AG08395 (cell line): ENCODE results near the gene GAB2.
"Not testable (repeated sequence)": the region's sequence is repeated elsewhere in the genome, so short reads cannot be mapped to it uniquely, and the experiment has no call there.

Experiments
- DNase-seq: peaks from one replicate; pipeline ENCODE4 v3.0.0; 2012; ENCODE audit warnings: mixed read lengths, low spot score

The GAB2 gene

DNA sequence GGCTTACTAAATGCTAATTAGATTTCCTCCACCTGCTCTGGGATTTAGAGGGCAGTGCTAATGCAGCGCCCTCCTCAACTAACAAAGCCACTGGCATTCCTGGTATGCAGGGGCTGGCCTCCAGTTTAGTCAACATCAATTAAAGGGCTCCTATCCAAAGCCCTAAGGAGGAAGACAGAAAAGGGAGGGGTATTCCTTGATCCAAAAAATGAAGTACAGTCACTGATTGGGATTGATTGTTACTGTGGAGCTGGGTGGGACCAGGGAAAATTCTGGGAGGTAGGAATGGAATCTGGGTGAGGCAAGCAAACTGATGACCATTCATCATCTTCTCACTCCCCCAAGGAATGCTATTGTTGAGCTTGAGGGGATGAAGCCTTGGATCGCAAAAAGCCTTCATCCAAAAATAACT is 52.2 kb downstream of the GAB2 start:
- DNase-seq = peak; percentile 49

DNA sequence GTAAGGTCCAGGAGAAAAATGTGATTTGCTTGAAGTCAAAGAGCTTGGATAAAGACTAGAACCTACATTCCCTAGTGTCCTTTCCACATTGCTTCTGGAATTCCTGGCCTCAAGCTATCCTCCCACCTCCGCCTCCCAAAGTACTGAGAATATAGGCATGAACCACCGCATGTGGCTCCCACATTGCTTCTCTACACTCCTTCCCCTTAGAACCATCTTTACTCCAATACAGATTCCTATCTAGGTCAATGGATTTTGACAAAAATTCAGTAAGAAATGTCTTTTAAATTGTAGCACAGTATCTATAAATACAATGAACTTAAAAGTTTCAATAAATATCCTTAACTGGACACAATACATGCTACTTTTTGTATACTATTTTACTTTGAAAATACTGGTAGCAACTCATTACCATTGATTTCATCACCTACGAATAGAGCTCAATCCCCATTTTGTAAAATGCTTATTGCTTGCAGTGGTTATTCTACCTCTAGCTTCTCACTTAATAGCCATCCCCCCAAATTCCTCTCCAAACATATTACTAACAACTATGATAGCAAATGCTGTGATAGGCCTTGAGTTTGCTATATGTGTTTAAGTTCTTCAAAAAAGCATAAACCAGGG is 53.4 kb downstream of the GAB2 start:
- no peak for DNase-seq

DNA sequence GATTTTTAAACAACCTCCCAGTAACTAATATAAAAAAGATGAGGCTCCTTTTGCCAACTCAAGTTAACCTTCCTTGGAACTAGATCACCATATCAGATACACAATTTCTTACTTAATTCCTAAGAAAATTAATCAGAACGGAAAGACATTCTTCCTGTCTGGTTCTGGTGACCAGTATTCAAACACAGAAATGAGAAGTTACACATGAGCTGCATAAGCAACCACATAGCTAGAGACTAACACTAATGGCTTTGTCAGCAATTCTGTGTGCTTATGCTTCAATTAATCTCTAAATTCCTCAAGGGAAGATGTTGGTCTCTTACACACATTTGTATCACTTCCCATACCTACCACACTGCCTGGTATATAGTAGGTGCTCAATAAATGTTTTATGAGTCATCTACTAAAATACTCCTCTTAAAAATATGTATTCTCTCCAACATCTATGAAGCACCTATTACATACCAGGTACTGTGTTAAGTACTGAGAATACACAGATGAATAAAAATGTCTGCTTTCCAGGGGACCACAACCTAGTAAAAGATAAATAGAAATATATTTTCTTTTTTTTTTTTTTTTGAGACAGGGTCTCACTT is 54.5 kb downstream of the GAB2 start:
- DNase-seq = no peak

DNA sequence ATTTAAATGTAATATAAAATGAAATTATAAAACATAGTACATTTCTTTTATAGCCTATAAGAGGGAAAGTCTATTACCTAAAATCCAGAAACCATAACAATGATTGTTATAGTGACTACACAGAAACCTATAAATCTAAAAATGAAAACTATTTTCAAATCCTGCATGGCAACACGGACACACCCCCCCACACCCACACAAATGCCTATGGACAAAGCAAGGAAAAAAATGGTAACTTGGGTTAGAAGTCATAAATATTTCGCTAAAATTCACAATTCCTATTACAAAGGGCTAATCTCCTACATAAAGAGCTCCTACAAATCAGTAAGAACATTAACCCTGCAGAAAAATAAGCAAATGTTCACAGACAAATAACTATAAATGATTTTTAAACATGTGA is 56.4 kb downstream of the GAB2 start:
- no peak for DNase-seq

DNA sequence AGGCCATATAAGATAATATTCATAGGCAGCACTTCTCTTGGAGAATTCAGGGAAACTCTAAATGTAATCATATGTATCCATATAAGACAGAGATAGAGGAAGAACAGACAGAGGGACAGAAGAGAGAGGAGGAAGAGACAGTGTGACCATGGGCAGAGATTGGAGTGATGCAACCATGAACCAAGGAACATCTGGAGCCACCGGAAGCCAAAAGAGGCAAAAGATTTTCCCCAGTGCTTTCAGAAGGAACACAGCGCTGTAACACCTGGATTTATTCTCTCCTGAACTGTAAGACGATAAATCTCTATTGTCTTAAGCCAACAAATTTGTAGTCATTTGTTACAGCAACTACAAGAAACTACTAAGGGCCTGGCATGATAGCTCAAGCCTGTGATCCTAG is 57.7 kb downstream of the GAB2 start:
- no peak for DNase-seq

DNA sequence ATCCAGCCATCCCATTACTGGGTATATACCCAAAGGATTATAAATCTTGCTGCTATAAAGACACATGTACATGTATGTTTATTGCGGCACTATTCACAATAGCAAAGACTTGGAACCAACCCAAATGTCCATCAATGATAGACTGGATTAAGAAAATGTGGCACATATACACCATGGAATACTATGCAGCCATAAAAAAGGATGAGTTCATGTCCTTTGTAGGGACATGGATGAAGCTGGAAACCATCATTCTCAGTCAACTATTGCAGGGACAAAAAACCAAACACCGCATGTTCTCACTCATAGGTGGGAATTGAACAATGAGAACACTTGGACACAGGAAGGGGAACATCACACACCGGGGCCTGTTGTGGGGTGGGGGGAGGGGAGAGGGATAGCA is 59.7 kb downstream of the GAB2 start:
- not testable (repeated sequence) for DNase-seq

DNA sequence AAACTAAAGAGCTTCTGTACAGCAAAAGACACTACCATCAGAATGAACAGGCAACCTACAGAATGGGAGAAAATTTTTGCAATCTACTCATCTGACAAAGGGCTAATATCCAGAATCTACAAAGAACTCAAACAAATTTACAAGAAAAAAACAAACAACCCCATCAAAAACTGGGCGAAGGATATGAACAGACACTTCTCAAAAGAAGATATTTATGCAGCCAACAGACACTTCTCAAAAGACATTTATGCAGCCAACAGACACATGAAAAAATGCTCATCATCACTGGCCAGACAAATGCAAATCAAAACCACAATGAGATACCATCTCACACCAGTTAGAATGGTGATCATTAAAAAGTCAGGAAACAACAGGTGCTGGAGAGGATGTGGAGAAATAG is 60.2 kb downstream of the GAB2 start:
- not testable (repeated sequence) for DNase-seq

DNA sequence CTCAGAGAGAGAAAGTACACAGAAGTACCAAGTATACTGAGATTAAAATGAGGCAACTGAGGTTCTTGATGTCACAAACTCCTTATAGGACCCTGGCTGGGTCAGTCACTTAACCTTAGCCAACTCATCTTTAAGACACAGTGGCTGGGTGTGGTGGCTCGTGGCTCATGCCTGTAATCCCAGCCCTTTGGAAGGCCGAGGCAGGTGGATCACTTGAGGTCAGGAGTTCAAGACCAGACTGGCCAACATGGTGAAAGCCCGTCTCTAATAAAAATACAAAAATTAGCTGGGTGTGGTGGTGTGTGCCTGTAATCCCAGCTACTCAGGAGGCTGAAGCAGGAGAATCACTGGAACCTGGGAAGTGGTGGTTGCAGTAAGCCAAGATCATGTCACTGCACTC is 61.9 kb downstream of the GAB2 start:
- not testable (repeated sequence) for DNase-seq

DNA sequence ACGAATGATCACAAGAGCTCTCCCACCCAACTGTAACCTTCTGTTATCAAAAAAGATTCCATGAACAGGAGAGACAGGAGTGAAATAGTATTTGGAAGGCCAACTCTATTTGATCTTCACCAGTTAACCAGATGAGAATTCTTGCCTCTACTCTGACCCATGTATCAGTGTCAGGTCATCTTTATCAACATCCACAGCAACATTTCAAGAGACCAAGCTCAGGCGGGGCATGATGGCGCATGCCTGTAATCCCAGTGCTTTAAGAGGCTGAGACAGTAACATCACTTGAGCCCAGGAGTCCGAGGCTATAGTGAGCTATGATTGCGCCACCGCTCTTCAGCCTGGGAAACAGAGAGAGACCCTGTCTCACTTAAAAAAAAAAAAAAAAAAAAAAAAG is 62.3 kb downstream of the GAB2 start:
- no peak for DNase-seq

DNA sequence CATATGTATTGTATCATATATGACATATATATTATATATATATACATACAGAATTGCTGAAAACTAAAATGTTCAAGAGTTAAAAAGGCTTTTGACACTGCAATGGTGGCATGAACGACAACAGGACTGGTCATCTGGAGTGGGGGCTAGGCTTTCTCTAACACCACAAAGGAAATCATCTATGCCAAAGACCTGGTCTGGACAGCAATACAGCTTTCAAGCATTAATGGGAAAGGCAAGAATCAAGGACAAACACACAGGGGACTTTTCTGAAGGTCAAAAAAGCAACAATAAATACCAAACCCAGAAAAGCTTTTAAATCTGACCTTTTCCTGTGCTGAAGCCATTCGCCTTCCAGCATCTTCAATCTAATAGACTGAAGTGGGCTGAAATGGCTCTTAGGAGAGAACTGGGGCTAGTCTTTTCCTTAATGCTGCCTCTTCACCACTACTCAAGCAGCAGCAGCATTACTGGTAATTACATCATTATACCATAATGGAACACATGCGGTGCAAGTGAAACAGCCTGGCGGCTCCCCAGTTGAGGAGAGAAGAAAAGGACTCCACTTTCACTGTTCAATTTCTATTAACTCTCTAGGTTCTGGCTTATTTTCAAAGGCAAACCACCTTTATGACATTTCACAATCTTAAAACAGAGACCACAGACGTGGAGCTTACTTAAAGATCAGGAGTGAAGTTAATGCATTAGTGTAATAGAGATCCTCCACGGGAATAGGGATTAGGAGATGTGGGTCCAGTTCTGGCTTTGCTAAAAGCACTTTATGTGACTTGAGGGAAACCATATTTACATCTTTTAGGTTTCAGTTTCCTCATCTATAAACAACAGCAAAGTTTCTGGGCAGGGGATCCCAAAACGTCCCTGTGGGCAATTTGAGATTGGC is 63.0 kb downstream of the GAB2 start:
- peak; percentile 28 for DNase-seq

DNA sequence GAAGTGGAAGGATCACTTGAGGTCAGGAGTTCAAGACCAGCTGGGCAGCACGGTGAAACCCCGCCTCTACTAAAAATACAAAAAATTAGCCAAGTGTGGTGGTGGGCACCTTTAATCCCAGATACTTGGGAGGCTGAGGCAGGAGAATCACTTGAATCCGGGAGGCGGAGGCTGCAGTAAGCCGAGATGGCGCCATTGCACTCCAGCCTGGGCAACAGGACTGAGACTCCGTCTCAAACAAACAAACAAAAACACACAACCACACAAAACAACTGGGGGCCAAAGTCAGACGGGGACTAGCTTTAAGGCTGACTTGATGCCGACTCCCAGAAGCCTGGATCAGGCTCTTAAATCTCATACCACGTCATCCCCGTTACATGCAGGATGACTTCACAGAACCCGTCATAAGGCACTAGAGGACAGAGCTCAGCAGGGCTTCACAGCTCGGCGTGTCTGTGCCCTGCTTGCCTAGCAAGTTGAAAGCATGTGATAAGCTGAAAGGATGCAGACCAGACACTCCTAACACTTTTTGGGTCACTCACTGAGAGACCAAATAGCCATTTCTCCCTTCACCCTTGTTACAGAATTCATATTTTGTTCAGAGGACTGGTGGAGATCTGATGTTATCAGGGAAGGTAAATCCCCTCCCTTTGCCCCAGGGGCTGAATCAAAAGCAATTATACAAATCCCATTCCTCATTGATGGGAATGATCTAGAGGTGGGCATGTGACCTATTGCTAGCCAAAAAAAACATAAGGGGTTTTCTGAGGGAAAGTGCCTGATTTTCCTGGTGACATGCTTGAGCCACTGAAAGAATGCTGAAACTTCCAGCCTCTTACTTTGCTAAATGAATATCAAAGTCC is 65.4 kb downstream of the GAB2 start:
- DNase-seq = no peak

DNA sequence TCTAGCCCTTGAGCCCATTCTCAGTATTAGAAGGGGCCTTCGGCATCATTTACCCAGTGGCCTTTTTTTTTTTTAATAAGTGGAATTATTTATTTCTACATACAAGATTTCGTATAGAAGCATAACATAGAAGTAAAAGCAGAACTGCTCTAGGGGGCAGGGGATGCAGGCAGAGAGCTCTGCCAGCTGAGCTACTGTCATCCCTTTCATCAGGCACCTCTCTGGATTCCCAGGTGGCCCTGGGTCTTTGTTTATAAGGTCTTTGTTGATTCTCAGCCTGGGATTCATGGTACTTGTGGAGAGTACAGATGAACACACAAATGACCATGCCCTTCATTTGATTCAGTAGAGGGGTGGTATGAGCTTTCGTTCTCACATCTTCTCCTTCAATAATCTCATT is 66.4 kb downstream of the GAB2 start:
- DNase-seq = no peak

DNA sequence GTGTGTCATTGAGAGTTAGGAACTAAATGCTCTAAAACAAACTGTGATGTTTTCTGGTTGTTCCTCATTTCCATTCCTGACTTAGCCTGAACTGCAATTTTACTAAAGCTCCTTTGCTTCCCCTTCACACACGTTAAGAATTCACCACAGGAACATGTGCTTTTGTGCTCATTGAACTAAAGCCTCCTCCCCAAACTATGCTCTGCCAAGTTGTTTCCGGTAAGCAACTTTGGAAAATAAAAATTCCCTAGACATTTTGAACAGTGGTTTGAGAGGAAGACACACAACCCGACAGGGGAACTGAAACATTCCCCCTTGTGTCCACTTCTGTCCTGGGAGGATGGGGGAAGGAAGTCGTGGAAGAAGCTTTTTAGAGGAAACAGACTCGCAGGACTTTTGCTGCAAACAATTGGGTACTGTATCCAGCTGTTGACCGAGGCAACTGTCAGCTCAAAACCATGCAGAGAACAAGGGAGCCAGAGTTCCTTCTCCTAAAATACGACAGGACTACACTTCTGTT is 66.9 kb downstream of the GAB2 start:
- DNase-seq = peak; percentile 32

DNA sequence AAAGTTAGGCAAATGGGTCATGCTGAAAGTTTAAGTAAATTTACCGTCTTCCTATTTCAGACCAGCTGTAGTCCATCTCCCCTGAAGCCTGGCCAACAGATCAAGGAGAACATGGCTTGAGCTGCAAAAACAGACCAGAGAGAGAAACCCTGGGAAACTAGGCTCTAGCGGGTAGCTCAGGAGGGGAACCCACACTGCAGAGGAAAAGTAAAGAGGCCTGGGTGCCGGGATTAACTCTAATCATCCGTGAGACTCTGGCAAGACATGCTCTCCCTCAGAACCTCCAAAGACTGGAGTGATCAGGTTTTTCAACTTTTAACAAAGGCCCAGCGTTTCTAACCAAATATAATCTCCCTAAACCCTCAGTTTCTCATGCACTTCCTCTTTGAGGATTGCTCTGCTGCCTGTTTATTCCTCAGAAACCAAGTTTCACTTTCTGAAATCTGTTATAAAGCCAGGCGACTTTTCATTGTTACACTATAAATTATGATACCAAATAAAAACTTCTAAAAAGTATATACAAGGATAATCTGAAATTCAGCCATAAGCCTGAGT is 67.5 kb downstream of the GAB2 start:
- DNase-seq = no peak

DNA sequence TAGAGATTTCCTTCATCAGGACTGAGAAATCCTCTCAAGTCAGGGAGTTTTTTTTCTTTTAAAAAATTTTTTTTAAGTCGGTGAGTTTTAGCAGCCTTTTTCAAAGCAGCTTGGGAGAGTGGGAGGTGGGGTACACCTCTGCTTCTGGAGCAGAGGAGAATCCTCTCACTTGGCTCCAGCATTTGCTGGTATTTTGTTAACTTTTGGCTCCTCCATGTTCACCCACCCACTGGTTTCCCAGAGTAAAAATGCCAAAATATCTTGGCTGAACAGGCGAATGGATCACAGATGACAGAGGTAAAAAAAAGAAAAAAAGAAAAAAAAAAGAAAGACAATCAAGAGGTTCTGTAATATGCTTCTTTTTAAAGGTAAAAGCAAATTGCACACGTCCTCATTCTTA is 68.0 kb downstream of the GAB2 start:
- DNase-seq = no peak

DNA sequence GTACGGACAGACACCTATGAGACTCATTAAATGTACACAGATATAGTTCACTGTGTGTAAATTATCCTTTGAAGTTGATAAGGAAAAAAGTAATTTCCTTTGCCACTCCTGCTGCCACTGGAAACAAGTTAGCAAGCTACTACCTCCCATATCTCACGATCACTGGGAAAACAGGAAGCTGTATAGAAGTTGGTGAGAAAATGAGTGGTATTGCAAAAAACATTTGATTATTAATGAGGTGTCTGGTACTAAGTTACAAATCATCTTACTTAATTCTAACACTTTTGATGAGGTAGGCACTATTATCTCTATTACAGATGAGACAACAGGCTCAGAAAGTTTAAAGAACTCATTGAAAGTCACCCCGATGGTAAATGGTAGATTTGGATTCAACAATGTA is 68.5 kb downstream of the GAB2 start:
- no peak for DNase-seq

DNA sequence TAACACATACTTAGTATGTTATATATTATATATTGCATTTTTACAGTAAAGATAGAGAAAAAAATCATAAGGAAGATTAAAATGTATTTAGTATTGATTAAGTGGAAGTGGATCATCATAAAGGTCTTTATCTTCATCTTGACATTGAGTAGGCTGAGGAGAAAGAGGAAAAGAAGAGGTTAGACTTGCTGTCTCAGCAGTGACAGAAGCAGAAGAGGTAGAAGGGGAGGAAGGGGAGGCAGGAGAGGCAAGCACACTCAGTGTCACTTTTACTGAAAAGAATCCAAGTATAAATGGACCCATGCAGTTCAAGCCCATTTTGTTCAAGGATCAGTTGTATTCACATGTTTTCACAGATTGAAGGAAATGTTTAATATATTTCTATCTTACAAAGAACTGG is 69.7 kb downstream of the GAB2 start:
- DNase-seq = no peak

DNA sequence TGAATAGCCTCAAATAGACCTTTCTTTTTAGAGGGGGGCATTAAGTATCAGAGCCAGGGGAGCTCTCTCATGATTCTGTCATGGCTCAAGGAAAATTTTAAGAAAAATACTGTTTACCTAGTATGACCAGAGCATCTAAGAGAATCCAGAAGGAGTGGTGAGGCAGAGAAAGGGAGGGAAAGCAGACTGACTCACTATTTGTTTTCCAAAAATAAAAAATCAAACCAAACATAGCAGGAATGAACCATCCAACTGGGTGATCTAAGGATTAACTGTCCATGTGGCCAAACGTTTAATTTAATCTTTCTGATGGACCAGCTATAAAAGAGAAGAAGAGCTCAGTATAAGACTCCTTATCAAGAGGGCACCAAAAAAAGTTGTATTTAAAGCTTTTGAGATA is 70.8 kb downstream of the GAB2 start:
- no peak for DNase-seq

DNA sequence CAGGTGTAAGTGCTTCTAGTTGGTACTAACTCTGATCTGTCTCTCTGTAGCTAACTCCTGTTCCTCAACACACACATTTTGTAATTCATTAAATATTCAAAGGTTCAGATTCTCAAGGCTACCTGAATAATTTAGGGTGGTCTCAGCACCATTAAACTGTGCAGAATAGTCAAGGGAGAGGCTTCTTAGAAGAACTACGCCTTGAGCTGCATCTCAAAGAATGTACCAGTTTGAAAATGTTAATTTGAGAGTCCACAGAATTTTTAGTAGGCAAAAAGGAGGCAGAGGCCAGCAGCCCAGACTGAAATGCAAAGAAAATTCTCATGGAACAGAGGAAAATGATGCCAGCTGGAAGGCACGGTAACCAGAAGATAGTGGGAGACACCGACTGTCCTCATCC is 72.2 kb downstream of the GAB2 start:
- DNase-seq = no peak

DNA sequence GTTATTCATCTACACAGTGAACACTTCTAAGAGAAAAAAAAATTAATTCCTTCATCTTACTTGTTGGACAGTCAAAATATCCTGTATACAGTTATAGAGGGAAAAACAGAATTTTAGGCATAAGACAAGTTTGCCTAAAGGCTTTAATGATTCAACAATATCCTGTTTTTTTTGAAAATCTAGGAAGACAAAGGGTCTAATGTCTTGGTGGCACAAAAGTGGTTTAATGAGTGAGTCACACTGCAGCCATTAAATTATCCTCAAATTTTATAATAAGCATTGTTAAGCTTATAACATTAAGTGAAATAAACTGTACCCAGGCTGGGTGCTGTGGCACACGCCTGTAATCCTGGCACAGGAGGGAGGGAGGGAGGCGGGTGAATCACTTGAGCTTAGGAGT is 72.9 kb downstream of the GAB2 start:
- no peak for DNase-seq

DNA sequence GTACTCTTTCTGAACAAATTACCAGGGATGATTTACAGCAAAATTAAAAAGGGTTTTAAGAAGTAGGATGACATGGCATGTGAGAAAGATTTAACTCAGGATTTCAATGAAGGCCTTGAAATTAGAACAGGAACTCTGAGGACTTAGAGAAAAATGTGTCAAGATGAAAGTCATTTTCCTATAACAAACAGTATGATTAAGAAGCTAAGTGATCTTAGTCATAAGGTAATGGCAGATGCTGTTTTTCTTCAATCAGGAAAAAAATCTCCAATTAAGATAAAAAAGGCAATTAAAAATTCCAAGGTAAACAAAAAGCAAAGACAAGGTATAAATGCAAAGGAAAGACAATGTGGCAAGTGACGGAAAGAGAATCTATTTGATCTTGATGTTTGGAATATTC is 73.5 kb downstream of the GAB2 start:
- DNase-seq = peak; percentile 18

DNA sequence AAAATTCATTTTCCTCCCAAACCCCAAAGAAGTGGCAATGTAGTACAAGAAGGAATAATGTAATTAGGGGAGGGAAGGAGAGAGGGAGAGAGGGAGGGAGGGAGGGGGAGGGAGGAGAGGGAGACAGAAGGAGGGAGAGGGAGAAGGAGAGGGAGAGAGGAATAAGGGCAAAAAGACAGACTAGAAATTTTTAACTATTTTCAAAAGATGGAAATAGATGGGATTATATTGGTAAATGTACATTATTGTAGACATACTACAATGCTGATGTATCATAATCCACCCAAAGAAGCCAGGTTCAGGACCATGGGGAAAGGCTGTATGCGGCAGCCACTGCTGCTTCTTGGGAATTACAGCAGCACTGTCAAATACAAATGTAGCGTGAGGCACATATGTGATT is 74.3 kb downstream of the GAB2 start:
- no peak for DNase-seq
